Measurements from ENCODE around the gene CCNY. TPM values are rescaled to one million over a fixed set of nuclear protein-coding genes. Genes with fewer than 3 reads are reported as not detected.

The CCNY gene
- total RNA-seq, 1 experiment from 2014 or later: 51.9 TPM

GRCh38 chr10:35563261-35563891 lies 227.1 kb downstream of the CCNY start:
- DNase-seq (ENCODE audit: low read depth, low spot score) (peak; percentile 76), ATAC-seq (peak; percentile 71; the same call in 1 of the 2 replicates)
- Histone ChIP-seq H3K4me3 (ENCODE audit: low read depth in 2 of 2, low read length in 2 of 2) (no peak overlapping the region), H3K4me1 (ENCODE audit: control insufficient read depth, insufficient read depth, low read length) (no peaks in the 10 kb centered on the region), H3K9me3 (ENCODE audit: control insufficient read depth, insufficient read depth, low read depth, low read length) (no peaks in the 10 kb centered on the region), H3K27me3 (ENCODE audit: control insufficient read depth, insufficient read depth, low read length) (no peaks in the 10 kb centered on the region), H3K36me3 (ENCODE audit: control insufficient read depth, insufficient read depth, low read length) (no peaks in the 10 kb centered on the region), H3K27ac (ENCODE audit: low read length) (no peak overlapping the region)
- CTCF ChIA-PET: interaction anchor here (1.1 kb wide), 1 partner anchor 324 kb away, joined by 4 read pairs; no protein-coding TSS in a partner anchor
- no TSS peak for BruUV-seq (replicated peaks)
- TF ChIP-seq CTCF (IDR thresholded peaks at IDR 0.05) (peak; percentile 97), TCF7L2 (IDR thresholded peaks at IDR 0.05; ENCODE audit: low read depth, low read length) (no peak)
- intact Hi-C loops (cut with micrococcal nuclease; ENCODE audit: unreplicated experiment): no loop called here
- POLR2A ChIA-PET: no interaction called here
- in situ Hi-C loops (cut with HindIII; ENCODE audit: low pct_unique_long_range_greater_than_20kb, low sequenced_read_pairs): no loop called here

GRCh38 chr10:35564341-35564968 lies 228.1 kb downstream of the CCNY start:
- in situ Hi-C loops (cut with HindIII; ENCODE audit: low pct_unique_long_range_greater_than_20kb, low sequenced_read_pairs): no loop called here
- Histone ChIP-seq H3K9me3 (ENCODE audit: control insufficient read depth, insufficient read depth, low read depth, low read length) (no peaks in the 10 kb centered on the region), H3K4me1 (ENCODE audit: control insufficient read depth, insufficient read depth, low read length) (no peaks in the 10 kb centered on the region), H3K4me3 (ENCODE audit: low read depth in 2 of 2, low read length in 2 of 2) (no peak overlapping the region), H3K36me3 (ENCODE audit: control insufficient read depth, insufficient read depth, low read length) (no peaks in the 10 kb centered on the region), H3K27ac (ENCODE audit: low read length) (no peak overlapping the region), H3K27me3 (ENCODE audit: control insufficient read depth, insufficient read depth, low read length) (no peaks in the 10 kb centered on the region)
- no peak for TF ChIP-seq CTCF (IDR thresholded peaks at IDR 0.05)
- no peak for TF ChIP-seq TCF7L2 (IDR thresholded peaks at IDR 0.05; ENCODE audit: low read depth, low read length)
- TF ChIP-seq REST (IDR thresholded peaks at IDR 0.05; ENCODE audit: insufficient read depth in 1 of 2, low read depth in 2 of 2, low read length in 1 of 2): no peak
- no peak for TF ChIP-seq SIN3A (IDR thresholded peaks at IDR 0.05; ENCODE audit: borderline replicate concordance, insufficient read depth, low read depth, low read length)
- no peak for TF ChIP-seq POLR2AphosphoS5 (IDR thresholded peaks at IDR 0.05; ENCODE audit: low read depth, low read length)
- POLR2A ChIA-PET: no interaction called here
- no TSS peak for BruUV-seq (replicated peaks)
- no peak for ATAC-seq
- CTCF ChIA-PET: no interaction called here
- DNase-seq (ENCODE audit: low read depth, low spot score): no peak
- intact Hi-C loops (cut with micrococcal nuclease; ENCODE audit: unreplicated experiment): no loop called here

Data from Panc1 (cell line).